Fibroblast of peridontal ligament (primary cell): ENCODE measurements around the gene H2AZ2.

Experiments
- DNase-seq: peaks from one replicate; pipeline ENCODE4 v3.0.0-alpha.2; 2010; ENCODE audit errors: extremely low read depth

Gene H2AZ2

DNA sequence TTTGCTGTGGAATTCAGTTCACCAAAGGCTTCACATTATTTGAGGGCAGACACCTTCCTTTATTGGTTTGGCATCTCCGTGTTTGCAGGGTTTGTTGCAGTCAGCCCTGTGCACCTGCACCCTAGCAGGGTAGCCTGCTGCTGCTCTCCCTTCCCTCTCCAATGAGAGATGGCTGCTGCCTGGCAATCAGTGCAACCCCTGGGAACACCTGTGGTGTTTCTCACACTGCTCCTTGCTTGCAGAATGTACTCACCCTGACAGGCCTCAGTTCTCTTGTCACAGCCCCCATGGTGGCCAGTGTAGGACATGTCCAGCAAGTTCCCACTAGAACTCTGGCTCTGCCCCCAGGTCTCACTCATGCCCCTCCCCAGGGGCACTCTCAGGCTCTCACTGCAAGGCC is 63.5 kb downstream of the H2AZ2 start:
- no peak for DNase-seq

DNA sequence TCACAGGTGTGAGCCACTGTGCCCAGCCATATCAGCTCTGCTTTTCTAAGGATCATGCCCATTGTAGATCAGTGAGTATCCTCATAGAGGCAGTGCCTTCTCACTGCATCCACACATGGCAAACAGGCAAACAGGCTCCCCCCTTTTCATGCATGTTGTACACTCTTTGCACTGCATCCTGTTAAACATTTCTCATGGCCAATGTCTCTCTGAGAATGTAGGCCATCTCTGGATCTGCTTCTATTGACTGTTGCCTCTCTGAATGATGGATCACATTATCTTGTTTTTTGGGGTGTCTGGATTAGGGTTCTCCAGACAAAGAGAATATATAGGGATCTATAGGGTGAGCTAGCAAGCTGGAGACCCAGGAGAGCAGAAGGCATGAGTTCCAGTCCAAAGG is 64.5 kb downstream of the H2AZ2 start:
- DNase-seq: no peak

DNA sequence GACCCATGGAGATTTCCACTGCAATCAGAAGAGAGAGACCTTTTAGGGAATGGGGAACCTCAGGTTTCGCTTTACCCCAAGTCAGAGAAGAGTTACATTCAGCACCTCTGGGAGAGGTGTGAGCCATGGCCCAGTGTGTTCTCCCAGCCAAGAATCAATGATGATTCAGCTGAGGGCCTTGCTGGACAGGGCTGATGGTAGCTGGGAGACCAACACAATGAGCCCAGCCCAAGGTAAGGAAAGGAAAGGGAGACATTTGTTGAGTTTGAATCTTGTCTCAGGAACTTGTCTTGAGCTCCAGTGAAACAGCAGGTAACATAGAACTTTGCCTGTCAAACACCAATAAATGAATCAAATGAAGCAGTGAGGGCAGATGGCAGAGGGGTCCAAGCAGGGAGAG is 65.4 kb downstream of the H2AZ2 start:
- DNase-seq: no peak
